Breast epithelium (tissue), 4 donors: Measurements from ENCODE around the gene ANGPTL3. TPM values are rescaled to one million over a fixed set of nuclear protein-coding genes. Genes with fewer than 3 reads are reported as not detected.

ENCODE experiments used
- DNase-seq, 2 donors: peaks; one replicate each; pipeline ENCODE4 v3.0.0-alpha.2; 2019; ENCODE audit warnings: low spot score in 2 of 2
- H3K27ac ChIP-seq, 2 donors: fragments of 200-600 bp; sonication (generic) in 1 of 2; one replicate each; pipeline ENCODE4 v1.5.1; 2016 to 2019; ENCODE audit warnings: mild to moderate bottlenecking in 1 of 2
- H3K27me3 ChIP-seq, 2 donors: fragments of 200-600 bp; sonication (generic) in 1 of 2; one replicate each; pipeline versions ENCODE4 v1.5.1 to v1.6.0; 2017 to 2019; ENCODE audit warnings: control low read depth in 1 of 2, mild to moderate bottlenecking in 1 of 2
- H3K36me3 ChIP-seq: fragments of 200-600 bp; one replicate; pipeline ENCODE4 v1.5.1; 2019
- H3K4me1 ChIP-seq, 2 donors: fragments of 200-600 bp; sonication (generic); one replicate each; pipeline ENCODE4 v1.5.1; 2016 to 2019; ENCODE audit warnings: control low read depth in 1 of 2
- H3K4me3 ChIP-seq, 3 donors: fragments of 200-600 bp; sonication (generic); 1 replicate in 2 of 3; 2 replicates in 1 of 3; pipeline ENCODE4 v1.5.1; 2016 to 2019; ENCODE audit warnings: mild to moderate bottlenecking in 3 of 3, moderate library complexity in 2 of 3
- H3K9me3 ChIP-seq, 2 donors: fragments of 200-600 bp; sonication (generic) in 1 of 2; one replicate each; pipeline ENCODE4 v1.5.1; 2016 to 2019; ENCODE audit warnings: control low read depth in 1 of 2
- POLR2A ChIP-seq: fragments of 450-650 bp; IDR thresholded peaks from one replicate; pipeline ENCODE4 v1.6.1; 2016; ENCODE audit warnings: antibody characterized with exemption, mild to moderate bottlenecking, moderate library complexity
- POLR2AphosphoS5 ChIP-seq, 3 donors: sonication (generic); formaldehyde crosslinking; IDR thresholded peaks; one replicate each; pipeline ENCODE4 v1.6.1; 2017; ENCODE audit warnings: antibody characterized with exemption in 3 of 3
- intact Hi-C: fragments of 100-400 bp; cut with DNase I; formaldehyde crosslinking; loops from one replicate; pipeline ENCODE4 v1.15.1; 2023; ENCODE audit warnings: low total_unique reads
- total RNA-seq, 3 donors: library from RNA; depleted of rRNA; stranded (reverse); fragments of >200 nt; gene quantifications; one replicate each; pipeline ENCODE4 v1.1.0, GENCODE V29; 2016
- TF ChIP-seq, protein P1 (sequence below), 3 donors: fragments of 450-650 bp; IDR thresholded peaks; one replicate each; pipeline ENCODE4 v1.5.1; 2016 to 2017; ENCODE audit warnings: antibody characterized with exemption in 3 of 3, mild to moderate bottlenecking in 3 of 3, moderate library complexity in 3 of 3

The ANGPTL3 gene
- total RNA-seq, 3 donors from 2014 or later = not detected

DNA sequence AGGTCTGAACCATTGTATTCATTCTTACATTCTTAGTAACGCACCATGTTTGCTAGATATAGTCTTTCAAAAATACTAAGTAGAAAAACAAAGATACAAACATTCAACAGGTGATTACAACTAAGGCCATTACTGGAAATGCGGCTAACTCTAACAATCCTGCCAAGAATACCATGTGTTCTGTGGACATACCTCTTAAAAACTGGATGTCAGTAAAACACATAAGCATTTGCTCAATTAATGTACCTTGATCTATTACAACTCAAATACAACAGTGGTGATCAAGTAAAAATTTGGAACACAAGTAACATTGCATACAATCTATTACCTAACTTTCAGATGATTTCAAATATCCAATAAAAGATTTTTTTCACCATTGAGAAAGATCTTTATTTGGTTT, 15.4 kb downstream of the ANGPTL3 start:
- Histone ChIP-seq H3K27me3 (no peaks in the 10 kb centered on the region), H3K4me3 (no peak overlapping the region), H3K36me3 (no peaks in the 10 kb centered on the region), H3K27ac (no peak overlapping the region), H3K4me1 (no peaks in the 10 kb centered on the region), H3K9me3 (no peaks in the 10 kb centered on the region)
- intact Hi-C loops = no loop called here
- TF ChIP-seq, protein P1, sequence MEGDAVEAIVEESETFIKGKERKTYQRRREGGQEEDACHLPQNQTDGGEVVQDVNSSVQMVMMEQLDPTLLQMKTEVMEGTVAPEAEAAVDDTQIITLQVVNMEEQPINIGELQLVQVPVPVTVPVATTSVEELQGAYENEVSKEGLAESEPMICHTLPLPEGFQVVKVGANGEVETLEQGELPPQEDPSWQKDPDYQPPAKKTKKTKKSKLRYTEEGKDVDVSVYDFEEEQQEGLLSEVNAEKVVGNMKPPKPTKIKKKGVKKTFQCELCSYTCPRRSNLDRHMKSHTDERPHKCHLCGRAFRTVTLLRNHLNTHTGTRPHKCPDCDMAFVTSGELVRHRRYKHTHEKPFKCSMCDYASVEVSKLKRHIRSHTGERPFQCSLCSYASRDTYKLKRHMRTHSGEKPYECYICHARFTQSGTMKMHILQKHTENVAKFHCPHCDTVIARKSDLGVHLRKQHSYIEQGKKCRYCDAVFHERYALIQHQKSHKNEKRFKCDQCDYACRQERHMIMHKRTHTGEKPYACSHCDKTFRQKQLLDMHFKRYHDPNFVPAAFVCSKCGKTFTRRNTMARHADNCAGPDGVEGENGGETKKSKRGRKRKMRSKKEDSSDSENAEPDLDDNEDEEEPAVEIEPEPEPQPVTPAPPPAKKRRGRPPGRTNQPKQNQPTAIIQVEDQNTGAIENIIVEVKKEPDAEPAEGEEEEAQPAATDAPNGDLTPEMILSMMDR (IDR thresholded peaks at IDR 0.05) = no peak
- TF ChIP-seq POLR2AphosphoS5 (IDR thresholded peaks at IDR 0.05) (no peak), POLR2A (no peak)
- DNase-seq = no peak

DNA sequence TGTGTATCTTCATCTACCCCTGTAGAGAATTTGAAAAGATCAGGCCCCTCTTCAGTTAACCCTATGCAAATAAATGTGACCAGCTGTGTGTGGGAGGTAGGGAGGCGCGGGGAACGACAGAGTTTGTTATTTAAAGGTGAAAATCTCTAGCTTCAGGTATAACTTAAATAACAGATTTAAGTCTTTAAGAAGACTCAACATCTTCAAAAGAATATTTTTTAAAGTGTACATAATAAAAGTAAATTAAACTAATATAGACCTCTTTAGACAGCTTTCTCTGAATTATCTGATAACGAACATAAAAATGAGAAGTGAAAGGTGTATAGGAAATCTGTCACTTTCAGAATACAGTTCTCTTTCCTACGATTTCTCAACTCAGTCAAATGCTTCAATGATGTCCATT, 16.0 kb downstream of the ANGPTL3 start:
- H3K9me3 ChIP-seq = no peaks in the 10 kb centered on the region
- no peak overlapping the region for H3K27ac ChIP-seq
- H3K4me1 ChIP-seq = no peaks in the 10 kb centered on the region
- H3K4me3 ChIP-seq = no peak overlapping the region
- no peaks in the 10 kb centered on the region for H3K27me3 ChIP-seq
- no peaks in the 10 kb centered on the region for H3K36me3 ChIP-seq
- DNase-seq = no peak
- intact Hi-C loops = no loop called here
- TF ChIP-seq, protein P1 (IDR thresholded peaks at IDR 0.05) = no peak
- no peak for TF ChIP-seq POLR2A
- TF ChIP-seq POLR2AphosphoS5 (IDR thresholded peaks at IDR 0.05) = no peak

DNA sequence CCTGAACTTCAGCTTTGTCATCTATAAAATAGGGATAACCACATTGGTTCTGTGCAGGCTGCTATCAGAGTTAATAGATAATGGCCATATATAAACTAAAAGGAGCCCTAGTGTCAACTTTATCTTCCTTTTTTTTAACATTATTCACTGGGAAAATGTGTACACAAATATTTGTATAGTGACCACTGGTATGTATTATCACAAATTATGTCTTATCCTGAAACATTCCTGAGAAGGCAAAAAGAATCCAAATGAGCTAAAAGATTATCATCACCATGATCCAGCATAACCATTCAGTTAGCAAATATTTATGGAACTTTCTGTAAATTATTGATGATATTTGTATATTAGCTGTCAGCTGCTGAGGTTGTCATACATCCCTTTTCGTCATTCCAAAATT, 16.6 kb downstream of the ANGPTL3 start:
- H3K27me3 ChIP-seq = no peaks in the 10 kb centered on the region
- no peaks in the 10 kb centered on the region for H3K4me1 ChIP-seq
- no peak overlapping the region for H3K27ac ChIP-seq
- H3K9me3 ChIP-seq = no peaks in the 10 kb centered on the region
- no peak for DNase-seq
- no peaks in the 10 kb centered on the region for H3K36me3 ChIP-seq
- TF ChIP-seq POLR2AphosphoS5 (IDR thresholded peaks at IDR 0.05) (no peak), POLR2A (no peak)
- TF ChIP-seq, protein P1 (IDR thresholded peaks at IDR 0.05) = no peak
- no peak overlapping the region for H3K4me3 ChIP-seq
- intact Hi-C loops = no loop called here

DNA sequence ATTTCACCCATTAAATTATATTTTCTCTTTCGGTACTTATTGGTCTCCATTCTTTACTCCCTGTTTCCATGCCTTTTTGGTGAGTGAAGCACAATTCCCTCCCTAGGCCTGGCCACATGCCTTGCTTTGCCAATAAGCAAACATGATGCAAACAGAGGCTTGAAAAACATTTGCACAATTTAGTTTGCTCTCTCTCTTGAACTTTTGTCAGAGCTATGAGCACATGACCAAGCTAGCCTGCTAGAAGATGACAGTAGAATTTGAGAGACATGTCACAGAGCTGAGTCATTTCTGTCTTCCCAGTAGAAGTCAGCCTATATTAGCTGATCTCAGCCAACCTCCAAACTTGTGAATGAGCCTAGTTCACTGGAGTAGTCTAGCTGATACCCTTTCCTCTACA, 24.6 kb downstream of the ANGPTL3 start:
- TF ChIP-seq POLR2AphosphoS5 (IDR thresholded peaks at IDR 0.05) (peak in 1 of 3 donors; percentile 52), POLR2A (no peak)
- no peak overlapping the region for H3K4me3 ChIP-seq
- intact Hi-C loops = no loop called here
- DNase-seq = no peak
- H3K27ac ChIP-seq = peak overlapping the region in 1 of 2 donors; percentile 3
- H3K9me3 ChIP-seq = no peaks in the 10 kb centered on the region
- no peaks in the 10 kb centered on the region for H3K4me1 ChIP-seq
- H3K27me3 ChIP-seq = no peaks in the 10 kb centered on the region
- H3K36me3 ChIP-seq = no peaks in the 10 kb centered on the region

DNA sequence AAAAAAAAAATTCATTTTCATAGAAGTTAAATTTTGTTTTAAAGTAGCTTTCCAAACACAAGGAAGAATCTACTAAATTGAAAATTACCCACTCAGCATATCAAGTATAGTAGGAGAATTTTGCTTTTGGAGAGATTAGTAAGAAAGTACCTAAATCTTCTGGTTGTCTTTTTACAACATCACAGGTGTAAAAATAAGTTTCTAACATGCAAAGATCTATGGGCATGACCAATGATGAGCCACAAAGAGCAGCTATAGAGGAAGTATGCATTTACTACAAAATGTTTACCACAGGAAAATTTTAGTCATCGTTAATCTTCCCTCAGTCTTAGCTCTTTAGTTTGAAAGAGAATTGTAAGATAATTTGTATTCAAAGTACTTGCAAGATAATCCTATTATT, 28.1 kb downstream of the ANGPTL3 start:
- no peaks in the 10 kb centered on the region for H3K36me3 ChIP-seq
- no peak overlapping the region for H3K4me3 ChIP-seq
- intact Hi-C loops = no loop called here
- H3K9me3 ChIP-seq = no peaks in the 10 kb centered on the region
- TF ChIP-seq, protein P1 (IDR thresholded peaks at IDR 0.05) = no peak
- no peak for TF ChIP-seq POLR2AphosphoS5 (IDR thresholded peaks at IDR 0.05)
- TF ChIP-seq POLR2A = no peak
- no peaks in the 10 kb centered on the region for H3K27me3 ChIP-seq
- no peaks in the 10 kb centered on the region for H3K4me1 ChIP-seq
- H3K27ac ChIP-seq = no peak overlapping the region
- no peak for DNase-seq

DNA sequence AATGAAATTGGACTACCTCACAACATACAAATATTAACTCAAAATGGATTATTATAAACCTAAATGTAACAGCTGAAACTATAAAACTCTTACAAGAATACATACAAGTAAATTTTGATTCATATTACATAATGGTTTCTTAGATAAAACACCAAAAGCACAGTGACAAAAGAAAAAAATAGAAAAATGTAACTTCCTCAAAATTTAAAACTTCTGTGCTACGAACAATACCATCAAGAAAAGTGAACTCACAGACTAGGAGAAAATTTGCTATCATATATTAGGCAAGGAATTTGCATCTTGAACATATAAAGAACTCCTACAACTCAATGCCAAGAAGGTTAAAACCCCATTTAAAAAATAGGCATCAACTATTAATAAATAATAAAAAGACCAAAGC, 31.2 kb downstream of the ANGPTL3 start:
- no peak for DNase-seq
- Histone ChIP-seq H3K36me3 (peaks cover 6% of the 10 kb centered on the region), H3K4me3 (no peak overlapping the region), H3K9me3 (peaks cover 0 to 6% of the 10 kb centered on the region in 2 donors), H3K4me1 (no peaks in the 10 kb centered on the region), H3K27me3 (no peaks in the 10 kb centered on the region), H3K27ac (no peak overlapping the region)
- intact Hi-C loops = no loop called here
- TF ChIP-seq, protein P1 (IDR thresholded peaks at IDR 0.05) = no peak
- no peak for TF ChIP-seq POLR2A
- TF ChIP-seq POLR2AphosphoS5 (IDR thresholded peaks at IDR 0.05) = no peak
